ENCODE results near the gene AATF. TPM values are rescaled to one million over a fixed set of nuclear protein-coding genes. Genes with fewer than 3 reads are reported as not detected.

Gene AATF
- total and polyA plus RNA-seq, 4 donors = 28.2 to 41.4 (median 38.7) TPM

DNA sequence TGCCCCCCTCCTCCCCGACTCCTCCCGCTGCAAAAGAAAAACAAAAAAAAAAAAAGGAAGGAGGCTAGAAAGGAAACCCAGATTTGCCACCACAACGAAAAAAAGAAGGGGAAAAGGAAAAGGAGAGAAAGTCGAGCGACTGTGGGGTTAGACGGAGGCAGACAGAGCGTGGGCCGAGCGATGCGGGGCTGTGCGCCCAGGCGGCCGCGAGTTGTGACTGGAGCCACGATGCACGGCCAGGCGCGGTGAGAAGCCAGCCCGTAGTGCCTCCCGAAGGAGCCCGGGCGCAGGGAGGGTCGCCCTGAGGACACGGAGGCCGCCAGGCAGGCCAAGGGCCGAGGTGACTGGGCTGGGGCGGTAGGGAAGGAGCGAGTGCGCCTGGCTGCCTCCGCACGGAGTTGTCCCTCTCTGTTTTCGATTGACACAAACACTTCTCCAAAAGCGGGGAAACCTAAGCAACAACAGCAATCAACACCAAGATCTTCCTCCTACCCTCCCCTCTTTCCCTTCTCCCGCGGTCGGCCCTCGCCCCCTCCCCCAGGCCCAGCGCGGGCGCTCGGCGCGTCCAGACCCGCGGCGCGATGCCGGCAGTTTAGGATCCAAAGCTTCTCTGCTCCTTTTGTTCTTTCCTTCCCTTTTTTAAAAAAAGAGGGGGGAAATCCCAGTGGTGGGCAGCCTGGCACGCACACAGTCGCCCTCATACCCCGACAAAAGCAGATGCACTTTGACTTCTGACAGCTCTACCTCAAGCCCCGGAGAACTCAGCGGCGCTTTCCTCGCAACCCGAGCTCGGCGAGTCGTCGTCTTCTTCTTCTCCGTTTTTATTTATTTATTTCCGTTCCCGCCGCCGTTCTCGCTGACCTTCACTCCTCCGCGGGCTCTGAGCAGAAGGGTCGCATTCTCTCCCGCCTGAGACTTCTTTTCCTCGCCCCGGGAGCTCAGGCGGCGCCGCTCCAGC lies 11.5 kb upstream of the AATF start, which contains the start of gene LHX1:
Gene LHX1, plus strand, starts transcription at position 475 of the 958 bp plus-strand sequence. CDS start 723 bp downstream, outside the sequence.
- H3K27me3 ChIP-seq (ENCODE audit: control insufficient read depth in 3 of 3, insufficient read depth in 3 of 3, low read length in 2 of 3) = peaks cover 9 to 97% (median 90%) of the 10 kb centered on the region in 3 donors
- ATAC-seq (ENCODE audit: insufficient read depth, low FRiP score) (no peak), DNase-seq (peak in 1 of 3 donors; percentile 19)
- WGBS, 2 donors = 2 to 5% methylated on average over 75 of the region's 75 CpGs
- no peak for TF ChIP-seq CTCF (IDR thresholded peaks at IDR 0.05; ENCODE audit: control extremely low read depth, extremely low read depth)
- H3K9me3 ChIP-seq (ENCODE audit: control insufficient read depth in 4 of 4, insufficient read depth in 3 of 4, low read length in 3 of 4) = peaks cover 0 to 17% (median 0%) of the 10 kb centered on the region in 4 donors
- no peak within 1 kb of the TSS for H3K27ac ChIP-seq (ENCODE audit: low read depth in 1 of 2, low read length in 1 of 2)
- H3K9ac ChIP-seq (ENCODE audit: insufficient read depth in 1 of 2, low read length in 2 of 2) = no peak within 1 kb of the TSS
- H3K4me1 ChIP-seq (ENCODE audit: control insufficient read depth in 5 of 5, insufficient read depth in 5 of 5, low read length in 5 of 5) = peaks cover 0 to 61% (median 14%) of the 10 kb centered on the region in 5 donors
- no peak within 1 kb of the TSS for H3K4me3 ChIP-seq
- H3K36me3 ChIP-seq (ENCODE audit: control insufficient read depth in 4 of 4, insufficient read depth in 4 of 4, low read length in 4 of 4) = no peaks in the 10 kb centered on the region

- Histone ChIP-seq H3K36me3 (ENCODE audit: control insufficient read depth in 4 of 4, insufficient read depth in 4 of 4, low read length in 4 of 4) (no peaks in the 10 kb centered on the region), H3K27me3 (ENCODE audit: control insufficient read depth in 3 of 3, insufficient read depth in 3 of 3, low read length in 2 of 3) (peaks cover 9 to 99% (median 91%) of the 10 kb centered on the region in 3 donors), H3K9ac (ENCODE audit: insufficient read depth in 1 of 2, low read length in 2 of 2) (no peak overlapping the region), H3K27ac (ENCODE audit: low read depth in 1 of 2, low read length in 1 of 2) (no peak overlapping the region), H3K4me1 (ENCODE audit: control insufficient read depth in 5 of 5, insufficient read depth in 5 of 5, low read length in 5 of 5) (peaks cover 0 to 59% (median 14%) of the 10 kb centered on the region in 5 donors), H3K4me3 (no peak overlapping the region), H3K9me3 (ENCODE audit: control insufficient read depth in 4 of 4, insufficient read depth in 3 of 4, low read length in 3 of 4) (peaks cover 0 to 17% (median 0%) of the 10 kb centered on the region in 4 donors)
- ATAC-seq (ENCODE audit: insufficient read depth, low FRiP score) = no peak
- peak in 1 of 3 donors; percentile 25 for DNase-seq
- 2 to 4% methylated on average over 36 of the region's 36 CpGs for WGBS, 2 donors
- no peak for TF ChIP-seq CTCF (IDR thresholded peaks at IDR 0.05; ENCODE audit: control extremely low read depth, extremely low read depth)
Observed at GRCh38 chr17:36937959-36938565, 10.7 kb upstream of the AATF start.

GRCh38 chr17:36938566-36939051 lies 10.1 kb upstream of the AATF start:
- peaks cover 9 to 99% (median 91%) of the 10 kb centered on the region in 3 donors for H3K27me3 ChIP-seq (ENCODE audit: control insufficient read depth in 3 of 3, insufficient read depth in 3 of 3, low read length in 2 of 3)

More at GRCh38 chr17:36938566-36939051, 10.1 kb upstream of the AATF start:
- ATAC-seq (ENCODE audit: insufficient read depth, low FRiP score) = no peak
- peaks cover 0 to 54% (median 14%) of the 10 kb centered on the region in 5 donors for H3K4me1 ChIP-seq (ENCODE audit: control insufficient read depth in 5 of 5, insufficient read depth in 5 of 5, low read length in 5 of 5)
- DNase-seq = peak in 1 of 3 donors; percentile 27
- no peak for TF ChIP-seq CTCF (IDR thresholded peaks at IDR 0.05; ENCODE audit: control extremely low read depth, extremely low read depth)
- 1 to 4% methylated on average over 25 of the region's 25 CpGs for WGBS, 2 donors
- no peaks in the 10 kb centered on the region for H3K36me3 ChIP-seq (ENCODE audit: control insufficient read depth in 4 of 4, insufficient read depth in 4 of 4, low read length in 4 of 4)
- peaks cover 0 to 17% (median 0%) of the 10 kb centered on the region in 4 donors for H3K9me3 ChIP-seq (ENCODE audit: control insufficient read depth in 4 of 4, insufficient read depth in 3 of 4, low read length in 3 of 4)
- H3K27ac ChIP-seq (ENCODE audit: low read depth in 1 of 2, low read length in 1 of 2) = no peak overlapping the region
- H3K9ac ChIP-seq (ENCODE audit: insufficient read depth in 1 of 2, low read length in 2 of 2) = no peak overlapping the region
- no peak overlapping the region for H3K4me3 ChIP-seq

All from lung (tissue), 12 donors.